H1 (cell line): ENCODE measurements around the gene TLR4.

Source experiments
- BACH1 ChIP-seq: IDR thresholded peaks from 2 replicates; pipeline ENCODE4 v1.6.1; 2012; ENCODE audit warnings: low read length, improper control_type of control experiment
- POLR2A ChIP-seq, 2 experiments: IDR thresholded peaks; 1 replicate in 1 of 2; 2 replicates in 1 of 2; pipeline ENCODE4 v1.6.1; 2011; ENCODE audit warnings: low read depth in 2 of 2, low read length in 2 of 2, mild to moderate bottlenecking in 2 of 2; ENCODE audit errors: control extremely low read depth in 1 of 2
- RAD21 ChIP-seq, 2 experiments: IDR thresholded peaks in 1 of 2; conservative IDR thresholded peaks in 1 of 2; 2 replicates each; pipeline ENCODE4 v1.6.1; 2011; ENCODE audit warnings: low read depth in 2 of 2, low read length in 2 of 2, improper control_type of control experiment in 1 of 2, inconsistent platforms in 1 of 2, mild to moderate bottlenecking in 1 of 2, moderate library complexity in 1 of 2
- RXRA ChIP-seq: IDR thresholded peaks from 2 replicates; pipeline ENCODE4 v1.6.1; 2011; ENCODE audit warnings: low read depth, mild to moderate bottlenecking, low read length, moderate library complexity; ENCODE audit not compliant: insufficient read depth
- SAP30 ChIP-seq: fragments of 300-600 bp; sonication (generic); IDR thresholded peaks from 2 replicates; pipeline ENCODE4 v1.7.1; 2012; ENCODE audit warnings: low read length, moderate library complexity, mild to moderate bottlenecking, inconsistent platforms; ENCODE audit not compliant: insufficient read depth, insufficient replicate concordance
- TF ChIP-seq, protein P1 (sequence below), 3 experiments: IDR thresholded peaks; 1 replicate in 2 of 3; 2 replicates in 1 of 3; pipeline versions ENCODE4 v1.5.1 to v1.6.1; 2011; ENCODE audit warnings: low read length in 3 of 3, mild to moderate bottlenecking in 3 of 3, inconsistent platforms in 2 of 3, low read depth in 1 of 3, moderate library complexity in 1 of 3; ENCODE audit not compliant: insufficient read depth in 1 of 3; ENCODE audit errors: control extremely low read depth in 1 of 3

DNA sequence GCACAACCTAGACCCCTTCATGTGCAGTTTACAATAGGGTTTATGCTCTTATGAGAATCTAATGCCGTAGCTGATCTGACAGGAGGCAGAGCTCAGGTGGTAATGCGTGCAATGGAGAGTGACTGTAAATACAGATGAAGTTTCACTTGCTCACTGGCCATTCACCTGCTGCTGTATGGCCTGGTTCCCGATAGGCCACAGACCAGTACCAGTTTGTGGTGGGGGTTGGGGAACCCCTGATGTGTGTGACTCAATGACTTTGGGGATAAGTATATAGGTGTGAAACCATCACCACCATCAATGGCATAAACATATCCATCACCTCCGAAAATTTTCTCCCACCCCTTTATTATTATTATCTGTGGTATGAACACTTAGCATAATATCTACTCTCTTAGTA lies 42.1 kb downstream of the TLR4 start:
- TF ChIP-seq SAP30, result no peak
- TF ChIP-seq POLR2A (IDR thresholded peaks at IDR 0.05; ENCODE audit: control extremely low read depth in 1 of 2, low read depth in 2 of 2, low read length in 2 of 2), result no peak
- TF ChIP-seq, protein P1, sequence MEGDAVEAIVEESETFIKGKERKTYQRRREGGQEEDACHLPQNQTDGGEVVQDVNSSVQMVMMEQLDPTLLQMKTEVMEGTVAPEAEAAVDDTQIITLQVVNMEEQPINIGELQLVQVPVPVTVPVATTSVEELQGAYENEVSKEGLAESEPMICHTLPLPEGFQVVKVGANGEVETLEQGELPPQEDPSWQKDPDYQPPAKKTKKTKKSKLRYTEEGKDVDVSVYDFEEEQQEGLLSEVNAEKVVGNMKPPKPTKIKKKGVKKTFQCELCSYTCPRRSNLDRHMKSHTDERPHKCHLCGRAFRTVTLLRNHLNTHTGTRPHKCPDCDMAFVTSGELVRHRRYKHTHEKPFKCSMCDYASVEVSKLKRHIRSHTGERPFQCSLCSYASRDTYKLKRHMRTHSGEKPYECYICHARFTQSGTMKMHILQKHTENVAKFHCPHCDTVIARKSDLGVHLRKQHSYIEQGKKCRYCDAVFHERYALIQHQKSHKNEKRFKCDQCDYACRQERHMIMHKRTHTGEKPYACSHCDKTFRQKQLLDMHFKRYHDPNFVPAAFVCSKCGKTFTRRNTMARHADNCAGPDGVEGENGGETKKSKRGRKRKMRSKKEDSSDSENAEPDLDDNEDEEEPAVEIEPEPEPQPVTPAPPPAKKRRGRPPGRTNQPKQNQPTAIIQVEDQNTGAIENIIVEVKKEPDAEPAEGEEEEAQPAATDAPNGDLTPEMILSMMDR (IDR thresholded peaks at IDR 0.05; ENCODE audit: control extremely low read depth in 1 of 3, insufficient read depth in 1 of 3, low read depth in 1 of 3, low read length in 3 of 3), result no peak
- TF ChIP-seq RAD21 (IDR thresholded peaks at IDR 0.05 in 1 of 2, conservative IDR thresholded peaks at IDR 0.05 in 1 of 2; ENCODE audit: low read depth in 2 of 2, low read length in 2 of 2), result no peak
- no peak for TF ChIP-seq BACH1
- no peak for TF ChIP-seq RXRA
